ENCODE data around the gene C3orf22. TPM values are rescaled to one million over a fixed set of nuclear protein-coding genes. Genes with fewer than 3 reads are reported as not detected.
A peak's percentile ranks its signal among the peaks of the same experiment; 100 is the strongest.

The C3orf22 gene
- total RNA-seq, 4 donors from 2014 or later = not detected

- WGBS, 2 donors (ENCODE audit: low coverage in 1 of 2) = 6 to 14% methylated on average over 7 to 55 of the region's 56 CpGs
- peaks cover 19% of the 10 kb centered on the region for H3K27me3 ChIP-seq
- no peaks in the 10 kb centered on the region for H3K36me3 ChIP-seq
- peak; percentile 86 for DNase-seq
- peak within 1 kb of the TSS; percentile 26 to 56 (median 42) for H3K4me3 ChIP-seq
- peaks cover 4 to 18% (median 13%) of the 10 kb centered on the region in 4 donors for H3K4me1 ChIP-seq
- no peaks in the 10 kb centered on the region for H3K9me3 ChIP-seq
- TF ChIP-seq POLR2AphosphoS5 (IDR thresholded peaks at IDR 0.05) = peak in 1 of 3 donors; percentile 38
- TF ChIP-seq CTCF (IDR thresholded peaks at IDR 0.05) = no peak
- TF ChIP-seq POLR2A (IDR thresholded peaks at IDR 0.05) = peak; percentile 35
- no peak for TF ChIP-seq EP300 (IDR thresholded peaks at IDR 0.05; ENCODE audit: low read depth)
- intact Hi-C loops (cut with DNase I; ENCODE audit: low total_unique reads) = no loop called here
- H3K27ac ChIP-seq = peak within 1 kb of the TSS; percentile 18 to 57 (median 44)
- in situ Hi-C loops (cut with MboI; ENCODE audit: low pct_ligation_motif_present in 1 of 4, low pct_unique_long_range_greater_than_20kb in 1 of 4, low sequenced_read_pairs in 3 of 4) = no loop called here
Observed at GRCh38 chr3:126523745-126524428, 34.8 kb downstream of the C3orf22 start, which contains the start of gene CHST13. CHST13 (plus strand) TSS chr3:126524155; CDS start chr3:126524333, 178 bp downstream.

- 0% methylated on average over 2 to 6 of the region's 6 CpGs for WGBS, 2 donors (ENCODE audit: low coverage in 1 of 2)
- H3K9me3 ChIP-seq = no peaks in the 10 kb centered on the region
- no peak overlapping the region for H3K4me3 ChIP-seq
- in situ Hi-C loops (cut with MboI; ENCODE audit: low pct_ligation_motif_present in 1 of 4, low pct_unique_long_range_greater_than_20kb in 1 of 4, low sequenced_read_pairs in 3 of 4) = no loop called here
- H3K27me3 ChIP-seq = peaks cover 19% of the 10 kb centered on the region
- no peak for TF ChIP-seq POLR2A (IDR thresholded peaks at IDR 0.05)
- TF ChIP-seq EP300 (IDR thresholded peaks at IDR 0.05; ENCODE audit: low read depth) = no peak
- no peak for TF ChIP-seq POLR2AphosphoS5 (IDR thresholded peaks at IDR 0.05)
- peak; percentile 81 to 95 (median 94) for TF ChIP-seq CTCF (IDR thresholded peaks at IDR 0.05)
- peaks cover 4 to 18% (median 13%) of the 10 kb centered on the region in 4 donors for H3K4me1 ChIP-seq
- intact Hi-C loops (cut with DNase I; ENCODE audit: low total_unique reads) = no loop called here
- no peaks in the 10 kb centered on the region for H3K36me3 ChIP-seq
- DNase-seq = peak; percentile 54
- H3K27ac ChIP-seq = no peak overlapping the region
Observed at GRCh38 chr3:126522363-126522788, 36.4 kb downstream of the C3orf22 start.

GRCh38 chr3:126521122-126521891 is 37.4 kb downstream of the C3orf22 start:
- H3K36me3 ChIP-seq = no peaks in the 10 kb centered on the region
- no peak for TF ChIP-seq POLR2AphosphoS5 (IDR thresholded peaks at IDR 0.05)
- TF ChIP-seq EP300 (IDR thresholded peaks at IDR 0.05; ENCODE audit: low read depth) = no peak
- no peak for TF ChIP-seq POLR2A (IDR thresholded peaks at IDR 0.05)
- TF ChIP-seq CTCF (IDR thresholded peaks at IDR 0.05) = no peak
- H3K9me3 ChIP-seq = no peaks in the 10 kb centered on the region
- peaks cover 4 to 18% (median 13%) of the 10 kb centered on the region in 4 donors for H3K4me1 ChIP-seq
- H3K27ac ChIP-seq = no peak overlapping the region
- intact Hi-C loops (cut with DNase I; ENCODE audit: low total_unique reads) (no loop called here), in situ Hi-C loops (cut with MboI; ENCODE audit: low pct_ligation_motif_present in 1 of 4, low pct_unique_long_range_greater_than_20kb in 1 of 4, low sequenced_read_pairs in 3 of 4) (no loop called here)
- DNase-seq = no peak
- no peak overlapping the region for H3K4me3 ChIP-seq
- H3K27me3 ChIP-seq = peaks cover 19% of the 10 kb centered on the region
- WGBS, 2 donors (ENCODE audit: low coverage in 1 of 2) = 17 to 79% methylated on average over 1 to 11 of the region's 11 CpGs
